ENCODE data around the gene ENPP4. TPM values are rescaled to one million over a fixed set of nuclear protein-coding genes. Genes with fewer than 3 reads are reported as not detected.
"Not testable (repeated sequence)": the region's sequence is repeated elsewhere in the genome, so short reads cannot be mapped to it uniquely, and the experiment has no call there.

Gene ENPP4
- total RNA-seq, 1 donor from 2014 or later = 25.1 TPM

DNA sequence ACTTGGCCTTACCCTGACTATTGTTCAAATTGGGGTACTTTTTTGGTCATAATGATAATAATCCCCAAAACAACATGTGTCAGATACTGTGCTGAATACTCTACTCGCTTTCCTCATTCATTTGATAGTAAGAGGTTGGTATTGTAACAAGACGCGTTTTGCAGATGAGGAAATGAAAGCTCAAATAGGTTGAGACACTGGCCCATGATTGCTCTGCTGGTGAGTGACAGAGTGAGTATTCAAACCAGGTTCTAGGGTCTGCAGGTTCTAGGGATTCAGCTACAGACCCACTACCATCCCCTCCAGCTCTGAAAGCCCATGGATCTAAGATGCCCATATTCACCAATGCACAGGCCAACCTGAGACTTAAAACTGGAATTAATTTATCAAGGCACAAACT lies 1.3 kb upstream of the ENPP4 start:
- no peaks in the 10 kb centered on the region for H3K9me3 ChIP-seq (ENCODE audit: control insufficient read depth in 3 of 3, low read length in 3 of 3)
- H3K4me3 ChIP-seq (ENCODE audit: low read length in 3 of 3) = peak overlapping the region; percentile 49 to 98 (median 92)
- H3K4me1 ChIP-seq (ENCODE audit: control insufficient read depth in 3 of 3, insufficient read depth in 3 of 3, low read length in 3 of 3) = peaks cover 17 to 23% (median 17%) of the 10 kb centered on the region in 3 donors
- no peaks in the 10 kb centered on the region for H3K27me3 ChIP-seq (ENCODE audit: control insufficient read depth in 3 of 3, insufficient read depth in 3 of 3, low read length in 3 of 3)
- H3K9ac ChIP-seq (ENCODE audit: low read depth in 1 of 3, low read length in 3 of 3) = no peak overlapping the region
- no peaks in the 10 kb centered on the region for H3K36me3 ChIP-seq (ENCODE audit: control insufficient read depth in 3 of 3, insufficient read depth in 3 of 3, low read length in 3 of 3)
- no peak overlapping the region for H3K27ac ChIP-seq (ENCODE audit: low read depth, low read length)

DNA sequence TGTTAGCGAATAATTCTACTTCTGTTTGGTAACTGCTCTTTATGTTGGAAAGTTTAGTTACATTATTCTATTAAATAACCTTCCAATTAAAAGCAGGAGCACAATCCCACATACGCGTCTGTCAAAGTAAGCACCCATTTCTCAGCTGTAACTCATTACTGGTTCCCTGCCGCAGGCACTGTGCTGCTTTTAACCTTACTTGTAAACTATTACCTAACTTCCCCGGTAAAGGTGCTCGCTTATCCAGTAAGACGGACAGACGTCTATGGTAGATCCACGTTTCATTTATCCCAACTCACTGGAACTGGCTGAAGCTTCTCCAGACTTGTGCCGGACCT lies 529 bp upstream of the ENPP4 start:
- H3K4me3 ChIP-seq (ENCODE audit: low read length in 3 of 3) = peak overlapping the region; percentile 89 to 98 (median 92)
- H3K36me3 ChIP-seq (ENCODE audit: control insufficient read depth in 3 of 3, insufficient read depth in 3 of 3, low read length in 3 of 3) = no peaks in the 10 kb centered on the region
- H3K27ac ChIP-seq (ENCODE audit: low read depth, low read length) = peak overlapping the region; percentile 46
- H3K27me3 ChIP-seq (ENCODE audit: control insufficient read depth in 3 of 3, insufficient read depth in 3 of 3, low read length in 3 of 3) = no peaks in the 10 kb centered on the region
- H3K9ac ChIP-seq (ENCODE audit: low read depth in 1 of 3, low read length in 3 of 3) = peak overlapping the region; percentile 89 to 95 (median 93)
- no peaks in the 10 kb centered on the region for H3K9me3 ChIP-seq (ENCODE audit: control insufficient read depth in 3 of 3, low read length in 3 of 3)
- peaks cover 17 to 23% (median 18%) of the 10 kb centered on the region in 3 donors for H3K4me1 ChIP-seq (ENCODE audit: control insufficient read depth in 3 of 3, insufficient read depth in 3 of 3, low read length in 3 of 3)

DNA sequence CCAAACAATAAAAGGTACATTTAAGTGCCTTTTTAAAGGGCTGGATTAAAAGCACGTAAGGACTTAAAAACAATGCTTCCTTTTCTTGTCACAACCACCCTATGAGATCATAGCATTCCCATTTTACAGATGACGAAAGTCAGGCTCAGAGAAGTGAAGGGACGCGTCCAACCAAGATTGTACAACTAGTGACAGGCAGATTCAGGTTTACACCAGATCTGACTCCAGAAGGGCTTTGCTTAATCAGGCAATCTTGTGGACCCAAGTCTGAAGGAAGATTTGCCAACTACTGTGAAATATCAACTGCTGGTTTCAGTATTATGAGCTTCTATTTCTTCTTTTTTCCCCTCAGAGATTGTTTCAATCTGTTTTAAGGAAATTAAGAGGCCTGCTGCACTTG lies 877 bp downstream of the ENPP4 start:
- H3K4me1 ChIP-seq (ENCODE audit: control insufficient read depth in 3 of 3, insufficient read depth in 3 of 3, low read length in 3 of 3) = peaks cover 17 to 23% (median 18%) of the 10 kb centered on the region in 3 donors

DNA sequence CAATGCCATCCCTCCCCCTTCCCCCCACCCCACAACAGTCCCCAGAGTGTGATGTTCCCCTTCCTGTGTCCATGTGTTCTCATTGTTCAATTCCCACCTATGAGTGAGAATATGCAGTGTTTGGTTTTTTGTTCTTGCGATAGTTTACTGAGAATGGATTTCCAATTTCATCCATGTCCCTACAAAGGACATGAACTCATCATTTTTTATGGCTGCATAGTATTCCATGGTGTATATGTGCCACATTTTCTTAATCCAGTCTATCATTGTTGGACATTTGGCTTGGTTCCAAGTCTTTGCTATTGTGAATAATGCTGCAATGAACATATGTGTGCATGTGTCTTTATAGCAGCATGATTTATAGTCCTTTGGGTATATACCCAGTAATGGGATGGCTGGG lies 1.5 kb downstream of the ENPP4 start:
- not testable (repeated sequence) for H3K9ac ChIP-seq (ENCODE audit: low read depth in 1 of 3, low read length in 3 of 3); H3K27ac ChIP-seq (ENCODE audit: low read depth, low read length); H3K36me3 ChIP-seq (ENCODE audit: control insufficient read depth in 3 of 3, insufficient read depth in 3 of 3, low read length in 3 of 3); H3K27me3 ChIP-seq (ENCODE audit: control insufficient read depth in 3 of 3, insufficient read depth in 3 of 3, low read length in 3 of 3); H3K9me3 ChIP-seq (ENCODE audit: control insufficient read depth in 3 of 3, low read length in 3 of 3); H3K4me3 ChIP-seq (ENCODE audit: low read length in 3 of 3)
- peaks cover 18 to 24% (median 22%) of the 10 kb centered on the region in 3 donors for H3K4me1 ChIP-seq (ENCODE audit: control insufficient read depth in 3 of 3, insufficient read depth in 3 of 3, low read length in 3 of 3)

More for the DNA sequence above, 877 bp downstream of the ENPP4 start:
- Histone ChIP-seq H3K9ac (ENCODE audit: low read depth in 1 of 3, low read length in 3 of 3) (peak overlapping the region; percentile 89 to 95 (median 93)), H3K4me3 (ENCODE audit: low read length in 3 of 3) (peak overlapping the region; percentile 89 to 98 (median 92)), H3K27me3 (ENCODE audit: control insufficient read depth in 3 of 3, insufficient read depth in 3 of 3, low read length in 3 of 3) (no peaks in the 10 kb centered on the region), H3K36me3 (ENCODE audit: control insufficient read depth in 3 of 3, insufficient read depth in 3 of 3, low read length in 3 of 3) (no peaks in the 10 kb centered on the region), H3K27ac (ENCODE audit: low read depth, low read length) (peak overlapping the region; percentile 71), H3K9me3 (ENCODE audit: control insufficient read depth in 3 of 3, low read length in 3 of 3) (no peaks in the 10 kb centered on the region)

DNA sequence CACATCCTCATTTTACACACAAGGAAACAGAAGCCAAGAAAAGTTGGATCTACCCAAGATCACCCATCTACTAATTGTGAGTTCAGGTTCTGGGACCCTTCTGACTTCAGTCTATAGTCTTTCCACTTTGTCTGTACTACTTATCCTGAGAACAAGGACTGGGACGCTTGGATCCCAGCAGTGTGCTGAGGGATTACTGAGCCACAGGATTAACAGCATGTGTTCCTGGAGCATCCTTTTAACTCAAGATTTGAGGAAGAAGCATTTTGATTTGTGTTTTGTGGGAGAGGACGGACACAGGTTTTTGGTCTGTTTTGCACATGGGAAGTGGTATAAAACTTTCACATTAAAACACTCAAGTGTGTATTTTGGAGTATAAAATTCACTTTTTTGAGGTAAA lies 4.4 kb downstream of the ENPP4 start:
- Histone ChIP-seq H3K4me3 (ENCODE audit: low read length in 3 of 3) (no peak overlapping the region), H3K27ac (ENCODE audit: low read depth, low read length) (no peak overlapping the region), H3K36me3 (ENCODE audit: control insufficient read depth in 3 of 3, insufficient read depth in 3 of 3, low read length in 3 of 3) (no peaks in the 10 kb centered on the region), H3K9me3 (ENCODE audit: control insufficient read depth in 3 of 3, low read length in 3 of 3) (no peaks in the 10 kb centered on the region), H3K9ac (ENCODE audit: low read depth in 1 of 3, low read length in 3 of 3) (no peak overlapping the region), H3K4me1 (ENCODE audit: control insufficient read depth in 3 of 3, insufficient read depth in 3 of 3, low read length in 3 of 3) (peaks cover 8 to 23% (median 17%) of the 10 kb centered on the region in 3 donors), H3K27me3 (ENCODE audit: control insufficient read depth in 3 of 3, insufficient read depth in 3 of 3, low read length in 3 of 3) (no peaks in the 10 kb centered on the region)

DNA sequence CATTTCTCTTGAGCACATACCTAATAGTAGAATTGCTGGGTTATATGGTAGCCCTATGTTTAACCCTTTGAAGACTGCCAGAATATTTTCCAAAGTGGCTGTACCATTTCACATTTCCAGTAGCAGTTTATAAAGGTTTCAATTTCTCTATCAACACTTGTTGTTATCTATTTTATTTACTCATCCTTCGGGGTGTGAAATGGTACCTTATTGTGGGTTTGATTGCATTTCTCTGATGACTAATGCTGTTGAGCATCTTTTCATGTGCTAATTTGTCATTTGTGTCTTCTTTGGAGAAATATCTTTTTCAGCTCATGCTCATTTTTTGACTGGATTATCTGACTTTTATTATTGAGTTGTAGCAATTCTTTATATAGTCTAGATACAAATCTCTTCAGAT lies 5.4 kb downstream of the ENPP4 start:
- H3K9me3 ChIP-seq (ENCODE audit: control insufficient read depth in 3 of 3, low read length in 3 of 3) = no peaks in the 10 kb centered on the region
- H3K27me3 ChIP-seq (ENCODE audit: control insufficient read depth in 3 of 3, insufficient read depth in 3 of 3, low read length in 3 of 3) = no peaks in the 10 kb centered on the region
- H3K27ac ChIP-seq (ENCODE audit: low read depth, low read length) = no peak overlapping the region
- no peak overlapping the region for H3K9ac ChIP-seq (ENCODE audit: low read depth in 1 of 3, low read length in 3 of 3)
- H3K4me1 ChIP-seq (ENCODE audit: control insufficient read depth in 3 of 3, insufficient read depth in 3 of 3, low read length in 3 of 3) = peaks cover 8 to 16% (median 14%) of the 10 kb centered on the region in 3 donors
- no peak overlapping the region for H3K4me3 ChIP-seq (ENCODE audit: low read length in 3 of 3)
- H3K36me3 ChIP-seq (ENCODE audit: control insufficient read depth in 3 of 3, insufficient read depth in 3 of 3, low read length in 3 of 3) = no peaks in the 10 kb centered on the region

DNA sequence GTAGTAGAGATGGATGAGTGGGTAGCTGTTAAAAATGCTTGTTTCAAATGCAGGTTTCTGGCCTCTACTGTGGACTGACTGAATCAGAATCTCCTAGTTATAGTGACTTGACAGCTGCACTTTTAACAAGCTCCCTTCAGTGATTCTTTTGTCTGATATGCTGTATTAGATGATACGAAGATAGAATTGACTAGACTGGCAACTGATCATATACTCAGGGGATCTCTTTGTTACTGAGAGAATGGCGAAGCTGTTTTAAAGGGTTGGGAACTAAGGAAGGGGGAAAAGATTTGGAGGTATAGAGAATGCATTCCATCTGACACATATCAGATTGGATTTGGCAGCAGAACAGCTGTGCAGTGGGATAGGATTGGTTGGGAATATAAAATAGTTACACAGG lies 7.0 kb downstream of the ENPP4 start:
- Histone ChIP-seq H3K4me1 (ENCODE audit: control insufficient read depth in 3 of 3, insufficient read depth in 3 of 3, low read length in 3 of 3) (peaks cover 6 to 11% (median 9%) of the 10 kb centered on the region in 3 donors), H3K27ac (ENCODE audit: low read depth, low read length) (no peak overlapping the region), H3K27me3 (ENCODE audit: control insufficient read depth in 3 of 3, insufficient read depth in 3 of 3, low read length in 3 of 3) (no peaks in the 10 kb centered on the region), H3K9me3 (ENCODE audit: control insufficient read depth in 3 of 3, low read length in 3 of 3) (no peaks in the 10 kb centered on the region), H3K4me3 (ENCODE audit: low read length in 3 of 3) (no peak overlapping the region), H3K9ac (ENCODE audit: low read depth in 1 of 3, low read length in 3 of 3) (no peak overlapping the region), H3K36me3 (ENCODE audit: control insufficient read depth in 3 of 3, insufficient read depth in 3 of 3, low read length in 3 of 3) (no peaks in the 10 kb centered on the region)

DNA sequence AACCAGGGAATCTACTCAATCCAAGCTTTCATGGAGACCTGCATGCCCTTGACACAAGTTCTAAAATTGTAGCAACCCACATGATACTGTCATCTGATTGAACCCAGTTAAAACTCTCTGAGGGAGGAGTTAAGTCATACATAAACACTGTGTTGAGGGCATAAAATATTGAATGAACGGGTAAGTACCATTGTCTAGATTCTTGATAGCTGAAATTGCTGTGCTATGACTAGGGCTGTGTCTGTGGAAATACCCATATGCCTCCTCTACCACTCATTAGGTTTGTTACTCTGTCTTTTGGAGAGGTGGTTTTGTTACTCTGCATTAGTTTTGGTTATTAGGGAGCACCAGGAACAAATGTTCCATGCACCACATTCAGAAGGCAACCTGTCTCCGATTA lies 7.6 kb downstream of the ENPP4 start:
- Histone ChIP-seq H3K4me1 (ENCODE audit: control insufficient read depth in 3 of 3, insufficient read depth in 3 of 3, low read length in 3 of 3) (peaks cover 6 to 11% (median 9%) of the 10 kb centered on the region in 3 donors), H3K36me3 (ENCODE audit: control insufficient read depth in 3 of 3, insufficient read depth in 3 of 3, low read length in 3 of 3) (no peaks in the 10 kb centered on the region), H3K27ac (ENCODE audit: low read depth, low read length) (no peak overlapping the region), H3K9me3 (ENCODE audit: control insufficient read depth in 3 of 3, low read length in 3 of 3) (no peaks in the 10 kb centered on the region), H3K27me3 (ENCODE audit: control insufficient read depth in 3 of 3, insufficient read depth in 3 of 3, low read length in 3 of 3) (no peaks in the 10 kb centered on the region), H3K9ac (ENCODE audit: low read depth in 1 of 3, low read length in 3 of 3) (no peak overlapping the region), H3K4me3 (ENCODE audit: low read length in 3 of 3) (no peak overlapping the region)

DNA sequence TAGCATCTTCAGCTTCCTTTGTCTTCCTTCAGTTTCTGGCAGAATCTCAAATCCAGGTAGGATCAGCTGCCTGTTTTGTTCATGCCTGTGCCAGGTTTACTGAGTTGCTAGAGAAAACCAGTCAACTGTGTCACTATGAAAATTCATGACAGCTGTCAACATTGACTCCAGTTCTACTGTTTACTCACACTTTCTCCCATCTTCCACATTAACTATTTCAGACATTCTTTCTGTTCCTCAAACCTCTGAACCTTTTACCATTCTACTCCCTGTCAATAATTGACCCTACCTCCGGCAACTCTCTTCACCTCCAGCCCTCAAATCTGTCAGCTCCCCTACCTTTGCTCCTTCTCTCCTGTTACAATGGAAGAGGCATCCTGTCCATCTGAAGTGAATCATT lies 8.5 kb downstream of the ENPP4 start:
- H3K4me1 ChIP-seq (ENCODE audit: control insufficient read depth in 3 of 3, insufficient read depth in 3 of 3, low read length in 3 of 3) = peaks cover 6 to 11% (median 9%) of the 10 kb centered on the region in 3 donors
- no peaks in the 10 kb centered on the region for H3K9me3 ChIP-seq (ENCODE audit: control insufficient read depth in 3 of 3, low read length in 3 of 3)

DNA sequence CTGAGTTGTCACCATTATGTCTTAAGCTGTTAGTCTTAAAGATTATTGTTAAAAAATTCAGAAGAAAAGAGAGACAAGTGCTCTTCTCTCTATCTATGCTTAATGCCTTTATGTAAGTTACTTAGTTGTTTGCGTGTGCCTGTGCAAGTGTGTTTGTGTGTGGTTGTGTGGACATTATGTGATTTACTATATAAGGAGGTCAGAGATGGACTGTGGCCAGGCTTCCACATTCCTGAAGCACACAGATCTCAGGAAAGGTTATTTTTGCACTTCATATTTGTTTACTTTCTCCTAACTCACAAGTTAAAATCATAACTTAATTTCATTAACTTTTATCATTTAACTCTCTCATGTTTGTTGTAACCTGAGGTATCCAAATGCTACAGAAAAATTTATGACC lies 14.5 kb downstream of the ENPP4 start:
- H3K9me3 ChIP-seq (ENCODE audit: control insufficient read depth in 3 of 3, low read length in 3 of 3) = no peaks in the 10 kb centered on the region
- peaks cover 0 to 3% (median 0%) of the 10 kb centered on the region in 3 donors for H3K36me3 ChIP-seq (ENCODE audit: control insufficient read depth in 3 of 3, insufficient read depth in 3 of 3, low read length in 3 of 3)
- no peaks in the 10 kb centered on the region for H3K4me1 ChIP-seq (ENCODE audit: control insufficient read depth in 3 of 3, insufficient read depth in 3 of 3, low read length in 3 of 3)
- no peak overlapping the region for H3K9ac ChIP-seq (ENCODE audit: low read depth in 1 of 3, low read length in 3 of 3)
- no peak overlapping the region for H3K27ac ChIP-seq (ENCODE audit: low read depth, low read length)
- no peak overlapping the region for H3K4me3 ChIP-seq (ENCODE audit: low read length in 3 of 3)
- no peaks in the 10 kb centered on the region for H3K27me3 ChIP-seq (ENCODE audit: control insufficient read depth in 3 of 3, insufficient read depth in 3 of 3, low read length in 3 of 3)

More for the DNA sequence above, 8.5 kb downstream of the ENPP4 start:
- no peaks in the 10 kb centered on the region for H3K27me3 ChIP-seq (ENCODE audit: control insufficient read depth in 3 of 3, insufficient read depth in 3 of 3, low read length in 3 of 3)
- no peak overlapping the region for H3K4me3 ChIP-seq (ENCODE audit: low read length in 3 of 3)
- H3K9ac ChIP-seq (ENCODE audit: low read depth in 1 of 3, low read length in 3 of 3) = no peak overlapping the region
- H3K27ac ChIP-seq (ENCODE audit: low read depth, low read length) = no peak overlapping the region
- peaks cover 0 to 2% (median 0%) of the 10 kb centered on the region in 3 donors for H3K36me3 ChIP-seq (ENCODE audit: control insufficient read depth in 3 of 3, insufficient read depth in 3 of 3, low read length in 3 of 3)

DNA sequence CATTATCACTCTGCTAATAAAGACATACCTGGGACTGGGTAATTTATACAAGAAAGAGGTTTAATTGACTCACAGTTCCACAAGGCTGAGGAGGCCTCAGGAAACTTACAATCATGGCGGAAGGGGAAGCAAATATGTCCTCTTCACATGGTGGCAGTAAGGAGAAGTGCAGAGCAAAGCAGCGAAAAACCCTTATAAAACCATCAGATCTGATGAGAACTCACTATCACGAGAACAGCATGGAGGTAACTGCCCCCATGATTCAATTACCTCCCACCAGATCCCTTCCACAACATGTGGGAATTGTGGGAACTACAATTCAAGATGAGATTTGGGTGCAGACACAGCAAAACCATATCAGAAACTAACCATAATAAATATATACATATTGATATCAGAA lies 19.3 kb downstream of the ENPP4 start:
- H3K9ac ChIP-seq (ENCODE audit: low read depth in 1 of 3, low read length in 3 of 3); H3K4me1 ChIP-seq (ENCODE audit: control insufficient read depth in 3 of 3, insufficient read depth in 3 of 3, low read length in 3 of 3); H3K36me3 ChIP-seq (ENCODE audit: control insufficient read depth in 3 of 3, insufficient read depth in 3 of 3, low read length in 3 of 3); H3K9me3 ChIP-seq (ENCODE audit: control insufficient read depth in 3 of 3, low read length in 3 of 3); H3K4me3 ChIP-seq (ENCODE audit: low read length in 3 of 3); H3K27me3 ChIP-seq (ENCODE audit: control insufficient read depth in 3 of 3, insufficient read depth in 3 of 3, low read length in 3 of 3); H3K27ac ChIP-seq (ENCODE audit: low read depth, low read length): not testable (repeated sequence)

All from skeletal muscle tissue (tissue), 4 donors.